ENCODE results near the gene TSHZ2. TPM values are rescaled to one million over a fixed set of nuclear protein-coding genes. Genes with fewer than 3 reads are reported as not detected.

Gene TSHZ2
- polyA plus RNA-seq, 1 donor from 2014 or later, result 4.6 TPM

DNA sequence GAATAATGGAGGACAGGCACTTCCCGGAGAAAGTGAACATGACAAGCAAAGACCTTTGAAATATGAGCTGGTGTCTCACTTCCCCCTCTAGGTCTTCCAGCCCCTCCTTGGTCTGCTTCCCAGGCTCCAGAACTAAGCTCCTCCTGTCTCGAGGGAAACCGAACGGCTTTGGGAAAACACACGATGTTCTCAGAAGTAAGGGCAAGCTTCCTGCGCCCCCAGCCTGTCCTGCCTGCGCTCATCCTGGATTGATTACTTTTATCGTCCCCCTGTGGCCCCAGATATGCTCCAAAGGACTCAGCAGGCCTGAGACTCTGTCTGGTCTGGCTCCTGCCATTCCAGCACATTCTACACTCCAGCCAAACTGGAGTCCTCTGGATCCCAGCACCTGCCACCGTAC lies 538.1 kb downstream of the TSHZ2 start:
- H3F3A ChIP-seq (ENCODE audit: insufficient read depth, low read length, poor library complexity, severe bottlenecking), result no peaks in the 10 kb centered on the region
- H4K20me1 ChIP-seq (ENCODE audit: insufficient read depth), result no peaks in the 10 kb centered on the region
- H3K36me3 ChIP-seq (ENCODE audit: insufficient read depth, low read length), result no peaks in the 10 kb centered on the region
- H3K27me3 ChIP-seq (ENCODE audit: insufficient read depth, low read depth, low read length), result no peaks in the 10 kb centered on the region
- H3K27ac ChIP-seq (ENCODE audit: low read length), result no peak overlapping the region
- H3K4me2 ChIP-seq (ENCODE audit: low read length), result no peak overlapping the region
- H2AFZ ChIP-seq (ENCODE audit: low read depth, low read length), result no peak overlapping the region
- no peaks in the 10 kb centered on the region for H3K9me3 ChIP-seq (ENCODE audit: low read length)
- H3K9ac ChIP-seq (ENCODE audit: low read length), result no peak overlapping the region
- no peaks in the 10 kb centered on the region for H3K79me2 ChIP-seq (replicated peaks; ENCODE audit: insufficient read depth, low read length)
- H3K4me3 ChIP-seq (ENCODE audit: low read length), result no peak overlapping the region
- no peak for TF ChIP-seq SMC3 (conservative IDR thresholded peaks at IDR 0.05; ENCODE audit: poor library complexity)
- TF ChIP-seq, protein P1, sequence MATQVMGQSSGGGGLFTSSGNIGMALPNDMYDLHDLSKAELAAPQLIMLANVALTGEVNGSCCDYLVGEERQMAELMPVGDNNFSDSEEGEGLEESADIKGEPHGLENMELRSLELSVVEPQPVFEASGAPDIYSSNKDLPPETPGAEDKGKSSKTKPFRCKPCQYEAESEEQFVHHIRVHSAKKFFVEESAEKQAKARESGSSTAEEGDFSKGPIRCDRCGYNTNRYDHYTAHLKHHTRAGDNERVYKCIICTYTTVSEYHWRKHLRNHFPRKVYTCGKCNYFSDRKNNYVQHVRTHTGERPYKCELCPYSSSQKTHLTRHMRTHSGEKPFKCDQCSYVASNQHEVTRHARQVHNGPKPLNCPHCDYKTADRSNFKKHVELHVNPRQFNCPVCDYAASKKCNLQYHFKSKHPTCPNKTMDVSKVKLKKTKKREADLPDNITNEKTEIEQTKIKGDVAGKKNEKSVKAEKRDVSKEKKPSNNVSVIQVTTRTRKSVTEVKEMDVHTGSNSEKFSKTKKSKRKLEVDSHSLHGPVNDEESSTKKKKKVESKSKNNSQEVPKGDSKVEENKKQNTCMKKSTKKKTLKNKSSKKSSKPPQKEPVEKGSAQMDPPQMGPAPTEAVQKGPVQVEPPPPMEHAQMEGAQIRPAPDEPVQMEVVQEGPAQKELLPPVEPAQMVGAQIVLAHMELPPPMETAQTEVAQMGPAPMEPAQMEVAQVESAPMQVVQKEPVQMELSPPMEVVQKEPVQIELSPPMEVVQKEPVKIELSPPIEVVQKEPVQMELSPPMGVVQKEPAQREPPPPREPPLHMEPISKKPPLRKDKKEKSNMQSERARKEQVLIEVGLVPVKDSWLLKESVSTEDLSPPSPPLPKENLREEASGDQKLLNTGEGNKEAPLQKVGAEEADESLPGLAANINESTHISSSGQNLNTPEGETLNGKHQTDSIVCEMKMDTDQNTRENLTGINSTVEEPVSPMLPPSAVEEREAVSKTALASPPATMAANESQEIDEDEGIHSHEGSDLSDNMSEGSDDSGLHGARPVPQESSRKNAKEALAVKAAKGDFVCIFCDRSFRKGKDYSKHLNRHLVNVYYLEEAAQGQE (IDR thresholded peaks at IDR 0.05; ENCODE audit: borderline replicate concordance), result no peak
- TF ChIP-seq, protein P2, sequence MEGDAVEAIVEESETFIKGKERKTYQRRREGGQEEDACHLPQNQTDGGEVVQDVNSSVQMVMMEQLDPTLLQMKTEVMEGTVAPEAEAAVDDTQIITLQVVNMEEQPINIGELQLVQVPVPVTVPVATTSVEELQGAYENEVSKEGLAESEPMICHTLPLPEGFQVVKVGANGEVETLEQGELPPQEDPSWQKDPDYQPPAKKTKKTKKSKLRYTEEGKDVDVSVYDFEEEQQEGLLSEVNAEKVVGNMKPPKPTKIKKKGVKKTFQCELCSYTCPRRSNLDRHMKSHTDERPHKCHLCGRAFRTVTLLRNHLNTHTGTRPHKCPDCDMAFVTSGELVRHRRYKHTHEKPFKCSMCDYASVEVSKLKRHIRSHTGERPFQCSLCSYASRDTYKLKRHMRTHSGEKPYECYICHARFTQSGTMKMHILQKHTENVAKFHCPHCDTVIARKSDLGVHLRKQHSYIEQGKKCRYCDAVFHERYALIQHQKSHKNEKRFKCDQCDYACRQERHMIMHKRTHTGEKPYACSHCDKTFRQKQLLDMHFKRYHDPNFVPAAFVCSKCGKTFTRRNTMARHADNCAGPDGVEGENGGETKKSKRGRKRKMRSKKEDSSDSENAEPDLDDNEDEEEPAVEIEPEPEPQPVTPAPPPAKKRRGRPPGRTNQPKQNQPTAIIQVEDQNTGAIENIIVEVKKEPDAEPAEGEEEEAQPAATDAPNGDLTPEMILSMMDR (IDR thresholded peaks at IDR 0.05; ENCODE audit: poor library complexity, severe bottlenecking), result no peak
- no peak for TF ChIP-seq EP300 (conservative IDR thresholded peaks at IDR 0.05; ENCODE audit: poor library complexity, severe bottlenecking)
- no peak for TF ChIP-seq TAF1 (IDR thresholded peaks at IDR 0.05; ENCODE audit: low read depth)
- no peak for TF ChIP-seq POLR2AphosphoS5 (IDR thresholded peaks at IDR 0.05)
- no peak for TF ChIP-seq EZH2 (IDR thresholded peaks at IDR 0.05; ENCODE audit: borderline replicate concordance, insufficient read depth, low read length, poor library complexity, severe bottlenecking)
- TF ChIP-seq RAD21 (conservative IDR thresholded peaks at IDR 0.05), result no peak
- TF ChIP-seq MXI1 (conservative IDR thresholded peaks at IDR 0.05; ENCODE audit: poor library complexity, severe bottlenecking), result no peak
- no peaks in the 10 kb centered on the region for H3K9me2 ChIP-seq (ENCODE audit: insufficient read depth, low read length)

DNA sequence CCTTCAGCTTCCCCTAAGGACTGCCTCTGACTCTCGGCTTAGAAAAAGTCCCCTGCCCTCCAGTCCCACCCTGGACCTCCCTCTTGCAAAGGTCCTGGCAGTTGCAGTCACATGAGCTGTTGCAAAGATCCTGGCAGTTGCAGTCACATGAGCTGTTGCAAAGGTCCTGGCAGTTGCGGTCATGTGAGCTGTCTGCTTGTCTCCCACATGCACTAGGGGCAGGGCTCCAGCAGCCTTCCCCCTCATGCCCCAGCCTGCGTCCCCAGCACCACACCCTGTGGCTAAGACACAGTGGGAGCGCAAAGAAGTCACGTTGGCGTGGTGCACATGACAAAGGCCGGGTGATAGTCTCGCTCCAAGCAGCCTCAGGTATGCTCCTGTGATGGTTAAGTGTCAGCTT lies 538.5 kb downstream of the TSHZ2 start:
- Histone ChIP-seq H4K20me1 (ENCODE audit: insufficient read depth) (no peaks in the 10 kb centered on the region), H3K27me3 (ENCODE audit: insufficient read depth, low read depth, low read length) (no peaks in the 10 kb centered on the region), H3K9me3 (ENCODE audit: low read length) (no peaks in the 10 kb centered on the region), H3K79me2 (replicated peaks; ENCODE audit: insufficient read depth, low read length) (no peaks in the 10 kb centered on the region), H2AFZ (ENCODE audit: low read depth, low read length) (no peak overlapping the region), H3K27ac (ENCODE audit: low read length) (no peak overlapping the region), H3K36me3 (ENCODE audit: insufficient read depth, low read length) (no peaks in the 10 kb centered on the region), H3K4me2 (ENCODE audit: low read length) (no peak overlapping the region), H3K4me3 (ENCODE audit: low read length) (no peak overlapping the region), H3K9ac (ENCODE audit: low read length) (no peak overlapping the region), H3K9me2 (ENCODE audit: insufficient read depth, low read length) (no peaks in the 10 kb centered on the region), H3F3A (ENCODE audit: insufficient read depth, low read length, poor library complexity, severe bottlenecking) (no peaks in the 10 kb centered on the region)
- TF ChIP-seq RAD21 (conservative IDR thresholded peaks at IDR 0.05) (no peak), SMC3 (conservative IDR thresholded peaks at IDR 0.05; ENCODE audit: poor library complexity) (no peak), POLR2AphosphoS5 (IDR thresholded peaks at IDR 0.05) (no peak), EZH2 (IDR thresholded peaks at IDR 0.05; ENCODE audit: borderline replicate concordance, insufficient read depth, low read length, poor library complexity, severe bottlenecking) (no peak), TAF1 (IDR thresholded peaks at IDR 0.05; ENCODE audit: low read depth) (no peak), MXI1 (conservative IDR thresholded peaks at IDR 0.05; ENCODE audit: poor library complexity, severe bottlenecking) (no peak), EP300 (conservative IDR thresholded peaks at IDR 0.05; ENCODE audit: poor library complexity, severe bottlenecking) (no peak)
- TF ChIP-seq, protein P2 (IDR thresholded peaks at IDR 0.05; ENCODE audit: poor library complexity, severe bottlenecking), result no peak
- TF ChIP-seq, protein P1 (IDR thresholded peaks at IDR 0.05; ENCODE audit: borderline replicate concordance), result no peak
